Measurements from ENCODE around the gene NUDT5.

NUDT5 gene

GRCh38 chr10:12238821-12239220, 43.1 kb upstream of the NUDT5 start:
- ATAC-seq = no peak
- TF ChIP-seq RARB (CRISPR knock-in tag; IDR thresholded peaks at IDR 0.05) = no peak
- TF ChIP-seq ISL1 (CRISPR knock-in tag; IDR thresholded peaks at IDR 0.05) = no peak
- TF ChIP-seq TCF4 (CRISPR knock-in tag; IDR thresholded peaks at IDR 0.05; ENCODE audit: borderline replicate concordance) = no peak
- no peak for TF ChIP-seq CSDC2 (CRISPR knock-in tag; IDR thresholded peaks at IDR 0.05)
- no peak for TF ChIP-seq TOX (CRISPR knock-in tag; IDR thresholded peaks at IDR 0.05; ENCODE audit: borderline replicate concordance)
- TF ChIP-seq PPARA (CRISPR knock-in tag; IDR thresholded peaks at IDR 0.05; ENCODE audit: borderline replicate concordance) = no peak
- no peak for TF ChIP-seq SNAI2 (CRISPR knock-in tag; IDR thresholded peaks at IDR 0.05)
- TF ChIP-seq ZNF70 (CRISPR knock-in tag; IDR thresholded peaks at IDR 0.05) = no peak
- TF ChIP-seq POU6F1 (CRISPR knock-in tag; IDR thresholded peaks at IDR 0.05; ENCODE audit: borderline replicate concordance, low read depth) = no peak
- no peak for TF ChIP-seq ESRRG (CRISPR knock-in tag; IDR thresholded peaks at IDR 0.05)
- no peak for TF ChIP-seq ZNF565 (CRISPR knock-in tag; conservative IDR thresholded peaks at IDR 0.05; ENCODE audit: low read depth)

- TF ChIP-seq PATZ1 (CRISPR knock-in tag; IDR thresholded peaks at IDR 0.05; ENCODE audit: borderline replicate concordance) = no peak
- 0 out of 2 replicates have a peak, but pooled peaks have one; percentile 11 for TF ChIP-seq ISL1 (CRISPR knock-in tag; IDR thresholded peaks at IDR 0.05)
- ATAC-seq = no peak
Measured at GRCh38 chr10:12237265-12238220, 41.9 kb upstream of the NUDT5 start.

GRCh38 chr10:12235796-12236195, 40.1 kb upstream of the NUDT5 start:
- no peak for ATAC-seq
- TF ChIP-seq SNAI2 (CRISPR knock-in tag; IDR thresholded peaks at IDR 0.05) (no peak), ZNF8 (CRISPR knock-in tag; IDR thresholded peaks at IDR 0.05) (no peak), ZFP30 (CRISPR knock-in tag; IDR thresholded peaks at IDR 0.05) (no peak), ZNF70 (CRISPR knock-in tag; IDR thresholded peaks at IDR 0.05) (no peak), ZFP3 (CRISPR knock-in tag; IDR thresholded peaks at IDR 0.05) (no peak), TSHZ2 (CRISPR knock-in tag; IDR thresholded peaks at IDR 0.05) (no peak), ARNTL (CRISPR knock-in tag; IDR thresholded peaks at IDR 0.05; ENCODE audit: borderline replicate concordance, low read depth) (no peak), PPARA (CRISPR knock-in tag; IDR thresholded peaks at IDR 0.05; ENCODE audit: borderline replicate concordance) (no peak), CSDC2 (CRISPR knock-in tag; IDR thresholded peaks at IDR 0.05) (no peak)

- ATAC-seq = no peak
- no peak for TF ChIP-seq ZNF8 (CRISPR knock-in tag; IDR thresholded peaks at IDR 0.05)
- no peak for TF ChIP-seq ESRRG (CRISPR knock-in tag; IDR thresholded peaks at IDR 0.05)
- TF ChIP-seq BACH2 (CRISPR knock-in tag; IDR thresholded peaks at IDR 0.05; ENCODE audit: borderline replicate concordance) = no peak
- TF ChIP-seq GLIS3 (CRISPR knock-in tag; IDR thresholded peaks at IDR 0.05) = no peak
- TF ChIP-seq ZNF70 (CRISPR knock-in tag; IDR thresholded peaks at IDR 0.05) = no peak
- TF ChIP-seq CSRNP3 (CRISPR knock-in tag; IDR thresholded peaks at IDR 0.05) = no peak
- no peak for TF ChIP-seq RARB (CRISPR knock-in tag; IDR thresholded peaks at IDR 0.05)
- no peak for TF ChIP-seq PPARA (CRISPR knock-in tag; IDR thresholded peaks at IDR 0.05; ENCODE audit: borderline replicate concordance)
- TF ChIP-seq ZFP3 (CRISPR knock-in tag; IDR thresholded peaks at IDR 0.05) = no peak
- TF ChIP-seq CSDC2 (CRISPR knock-in tag; IDR thresholded peaks at IDR 0.05) = no peak
- no peak for TF ChIP-seq ZC3H10 (CRISPR knock-in tag; IDR thresholded peaks at IDR 0.05)
- TF ChIP-seq TSHZ2 (CRISPR knock-in tag; IDR thresholded peaks at IDR 0.05) = no peak
- TF ChIP-seq ZFP30 (CRISPR knock-in tag; IDR thresholded peaks at IDR 0.05) = no peak
- TF ChIP-seq POU6F1 (CRISPR knock-in tag; IDR thresholded peaks at IDR 0.05; ENCODE audit: borderline replicate concordance, low read depth) = no peak
- no peak for TF ChIP-seq ISL1 (CRISPR knock-in tag; IDR thresholded peaks at IDR 0.05)
Measured at GRCh38 chr10:12235116-12235694, 39.5 kb upstream of the NUDT5 start.
